ENCODE results near the gene ANGPTL2. TPM values are rescaled to one million over a fixed set of nuclear protein-coding genes. Genes with fewer than 3 reads are reported as not detected.

ANGPTL2 gene
- total RNA-seq, 1 donor from 2014 or later = 17.5 TPM

DNA sequence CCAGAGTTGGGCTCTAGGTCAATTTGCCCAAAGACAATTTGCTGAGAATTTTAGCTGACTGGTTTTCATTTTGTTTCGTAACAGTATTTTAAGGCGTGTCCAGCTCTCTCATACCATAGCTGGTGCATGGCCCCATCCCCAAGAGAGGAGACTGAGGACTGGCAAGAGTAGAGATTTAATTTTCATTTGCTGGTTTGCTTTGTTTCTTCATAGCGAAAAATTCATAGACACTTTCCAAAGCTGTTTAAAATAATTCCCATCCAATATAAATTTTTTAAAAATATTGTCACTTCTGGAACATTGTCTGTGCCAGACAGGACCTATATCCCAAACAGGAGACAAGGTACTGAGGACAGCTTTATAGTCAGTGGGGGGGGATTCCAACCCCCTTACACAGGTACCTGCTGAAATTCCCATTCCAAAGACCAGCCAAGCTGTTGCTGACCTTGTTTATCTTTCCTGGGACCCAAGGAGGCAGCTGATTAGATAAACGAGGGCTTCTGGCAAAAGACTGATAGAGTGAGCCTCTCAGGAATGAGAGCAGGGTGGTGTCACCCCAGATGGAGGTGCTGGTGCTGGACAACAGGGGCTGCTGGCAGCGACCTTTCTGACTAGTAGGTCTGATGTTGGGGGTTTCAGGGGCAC lies 6.8 kb upstream of the ANGPTL2 start:
- Mint-ChIP-seq H3K27ac (ENCODE audit: unreplicated experiment) (no peak overlapping the region), H3K4me3 (ENCODE audit: unreplicated experiment) (no peak overlapping the region), H3K27me3 (ENCODE audit: low read depth, unreplicated experiment) (peaks cover 9% of the 10 kb centered on the region), H3K36me3 (ENCODE audit: low read depth, unreplicated experiment) (no peaks in the 10 kb centered on the region), H3K4me1 (ENCODE audit: low read depth, unreplicated experiment) (peaks cover 37% of the 10 kb centered on the region), H3K9me3 (ENCODE audit: unreplicated experiment) (peaks cover 2% of the 10 kb centered on the region)
- Histone ChIP-seq H2AFZ (ENCODE audit: low read depth, low read length) (no peak overlapping the region), H3K9ac (ENCODE audit: low read length) (no peak overlapping the region), H4K20me1 (ENCODE audit: insufficient read depth, low read length) (no peaks in the 10 kb centered on the region), H3K36me3 (ENCODE audit: insufficient read depth, low read length) (no peaks in the 10 kb centered on the region), H3K27me3 (ENCODE audit: insufficient read depth, low read length) (no peaks in the 10 kb centered on the region), H3K79me2 (ENCODE audit: insufficient read depth, low read length) (no peaks in the 10 kb centered on the region), H3K4me1 (ENCODE audit: insufficient read depth, low read length) (peaks cover 37% of the 10 kb centered on the region), H3K27ac (ENCODE audit: low read depth, low read length) (no peak overlapping the region), H3K4me3 (ENCODE audit: insufficient read depth, low read depth, low read length) (no peak overlapping the region), H3K4me2 (ENCODE audit: low read length) (no peak overlapping the region), H3K9me3 (ENCODE audit: insufficient read depth, low read depth, low read length) (no peaks in the 10 kb centered on the region)
- no peak for DNase-seq (ENCODE audit: low read depth)
- no peak for FAIRE-seq
- TF ChIP-seq EZH2 (IDR thresholded peaks at IDR 0.05; ENCODE audit: insufficient read depth, low read length) (no peak), CTCF (IDR thresholded peaks at IDR 0.05; ENCODE audit: insufficient read depth, low read depth, low read length) (no peak)

- H3K27ac Mint-ChIP-seq (ENCODE audit: unreplicated experiment) = no peak overlapping the region
- no peaks in the 10 kb centered on the region for H3K79me2 ChIP-seq (ENCODE audit: insufficient read depth, low read length)
- no peak overlapping the region for H3K9ac ChIP-seq (ENCODE audit: low read length)
- no peak for TF ChIP-seq EZH2 (IDR thresholded peaks at IDR 0.05; ENCODE audit: insufficient read depth, low read length)
- TF ChIP-seq CTCF (IDR thresholded peaks at IDR 0.05; ENCODE audit: insufficient read depth, low read depth, low read length) = no peak
- H3K4me1 Mint-ChIP-seq (ENCODE audit: low read depth, unreplicated experiment) = peaks cover 31% of the 10 kb centered on the region
- no peak overlapping the region for H3K27ac ChIP-seq (ENCODE audit: low read depth, low read length)
- no peak overlapping the region for H3K4me2 ChIP-seq (ENCODE audit: low read length)
- H2AFZ ChIP-seq (ENCODE audit: low read depth, low read length) = no peak overlapping the region
- DNase-seq (ENCODE audit: low read depth) (peak; percentile 43), FAIRE-seq (no peak)
- no peaks in the 10 kb centered on the region for H3K9me3 ChIP-seq (ENCODE audit: insufficient read depth, low read depth, low read length)
- no peak overlapping the region for H3K4me3 ChIP-seq (ENCODE audit: insufficient read depth, low read depth, low read length)
- H3K4me3 Mint-ChIP-seq (ENCODE audit: unreplicated experiment) = no peak overlapping the region
- peaks cover 2% of the 10 kb centered on the region for H3K9me3 Mint-ChIP-seq (ENCODE audit: unreplicated experiment)
- H3K27me3 ChIP-seq (ENCODE audit: insufficient read depth, low read length) = no peaks in the 10 kb centered on the region
- no peaks in the 10 kb centered on the region for H4K20me1 ChIP-seq (ENCODE audit: insufficient read depth, low read length)
- no peaks in the 10 kb centered on the region for H3K36me3 Mint-ChIP-seq (ENCODE audit: low read depth, unreplicated experiment)
- H3K36me3 ChIP-seq (ENCODE audit: insufficient read depth, low read length) = no peaks in the 10 kb centered on the region
- peaks cover 31% of the 10 kb centered on the region for H3K4me1 ChIP-seq (ENCODE audit: insufficient read depth, low read length)
- H3K27me3 Mint-ChIP-seq (ENCODE audit: low read depth, unreplicated experiment) = peaks cover 9% of the 10 kb centered on the region
Measured at GRCh38 chr9:127128341-127129072, 6.1 kb upstream of the ANGPTL2 start.

GRCh38 chr9:127126971-127127370 lies 4.5 kb upstream of the ANGPTL2 start:
- Histone ChIP-seq H4K20me1 (ENCODE audit: insufficient read depth, low read length) (no peaks in the 10 kb centered on the region), H3K36me3 (ENCODE audit: insufficient read depth, low read length) (no peaks in the 10 kb centered on the region), H3K9me3 (ENCODE audit: insufficient read depth, low read depth, low read length) (no peaks in the 10 kb centered on the region), H3K79me2 (ENCODE audit: insufficient read depth, low read length) (no peaks in the 10 kb centered on the region), H3K4me3 (ENCODE audit: insufficient read depth, low read depth, low read length) (no peak overlapping the region), H3K4me2 (ENCODE audit: low read length) (no peak overlapping the region), H3K9ac (ENCODE audit: low read length) (no peak overlapping the region), H3K27ac (ENCODE audit: low read depth, low read length) (no peak overlapping the region), H3K4me1 (ENCODE audit: insufficient read depth, low read length) (peaks cover 27% of the 10 kb centered on the region), H2AFZ (ENCODE audit: low read depth, low read length) (no peak overlapping the region), H3K27me3 (ENCODE audit: insufficient read depth, low read length) (no peaks in the 10 kb centered on the region)
- FAIRE-seq (no peak), DNase-seq (ENCODE audit: low read depth) (no peak)
- no peaks in the 10 kb centered on the region for H3K36me3 Mint-ChIP-seq (ENCODE audit: low read depth, unreplicated experiment)
- H3K27ac Mint-ChIP-seq (ENCODE audit: unreplicated experiment) = no peak overlapping the region
- H3K9me3 Mint-ChIP-seq (ENCODE audit: unreplicated experiment) = no peaks in the 10 kb centered on the region
- peaks cover 17% of the 10 kb centered on the region for H3K4me1 Mint-ChIP-seq (ENCODE audit: low read depth, unreplicated experiment)
- no peak for TF ChIP-seq EZH2 (IDR thresholded peaks at IDR 0.05; ENCODE audit: insufficient read depth, low read length)
- no peak for TF ChIP-seq CTCF (IDR thresholded peaks at IDR 0.05; ENCODE audit: insufficient read depth, low read depth, low read length)
- H3K27me3 Mint-ChIP-seq (ENCODE audit: low read depth, unreplicated experiment) = peaks cover 9% of the 10 kb centered on the region
- H3K4me3 Mint-ChIP-seq (ENCODE audit: unreplicated experiment) = no peak overlapping the region

Measured in astrocyte (in vitro differentiated cells and primary cell).